ENCODE measurements around the gene SHD.

Gene SHD

GRCh38 chr19:4327252-4327876, 48.3 kb downstream of the SHD start:
- DNase-seq (ENCODE audit: low read depth in 2 of 2), result peak; percentile 55 to 74

GRCh38 chr19:4327877-4328242, 48.8 kb downstream of the SHD start:
- DNase-seq (ENCODE audit: low read depth in 2 of 2), result no peak

- peak; percentile 98 to 99 for DNase-seq (ENCODE audit: low read depth in 2 of 2)
Observed at GRCh38 chr19:4328243-4328990, 49.4 kb downstream of the SHD start.

- DNase-seq (ENCODE audit: low read depth in 2 of 2), result peak in 1 of 2 donors; percentile 54
Observed at GRCh38 chr19:4328991-4329681, 50.1 kb downstream of the SHD start.

GRCh38 chr19:4329858-4330257, 50.8 kb downstream of the SHD start:
- DNase-seq (ENCODE audit: low read depth in 2 of 2), result no peak

GRCh38 chr19:4334929-4335570, 56.0 kb downstream of the SHD start:
- no peak for DNase-seq (ENCODE audit: low read depth in 2 of 2)

GRCh38 chr19:4337906-4338440, 58.9 kb downstream of the SHD start:
- DNase-seq (ENCODE audit: low read depth in 2 of 2), result no peak

GRCh38 chr19:4338441-4339355, 59.6 kb downstream of the SHD start, which contains the start of gene STAP2:
STAP2 (minus strand) TSS chr19:4338827; CDS start chr19:4338753, 74 bp downstream.
- DNase-seq (ENCODE audit: low read depth in 2 of 2), result no peak

All from stimulated activated CD4-positive, alpha-beta T cell treated with anti-CD3 and anti-CD28 coated beads, Interleukin-1b, Interleukin-23, amount 100 ng/mL, for 4 hours (primary cell).